Activated T-cell treated with anti-CD3 and anti-CD28 coated beads for 48 hours (primary cell): Measurements from ENCODE around the gene PPFIA1.
"Not testable (repeated sequence)": the region's sequence is repeated elsewhere in the genome, so short reads cannot be mapped to it uniquely, and the experiment has no call there.

Experiments used
- DNase-seq: peaks from one replicate; pipeline ENCODE4 v3.0.0-alpha.2; 2020; ENCODE audit warnings: low read depth

Gene PPFIA1

GRCh38 chr11:70326365-70326811 is 55.9 kb downstream of the PPFIA1 start:
- no peak for DNase-seq

- no peak for DNase-seq
These were observed 56.3 kb downstream of the PPFIA1 start for GRCh38 chr11:70326833-70327232.

- DNase-seq: no peak
These were observed 57.2 kb downstream of the PPFIA1 start for GRCh38 chr11:70327717-70328116.

- DNase-seq: no peak
These were observed 58.1 kb downstream of the PPFIA1 start for GRCh38 chr11:70328556-70328955.

GRCh38 chr11:70331320-70331843 is 60.9 kb downstream of the PPFIA1 start:
- DNase-seq: not testable (repeated sequence)

- DNase-seq: no peak
These were observed 61.4 kb downstream of the PPFIA1 start for GRCh38 chr11:70331901-70332300.

GRCh38 chr11:70332567-70332966 is 62.1 kb downstream of the PPFIA1 start:
- no peak for DNase-seq

GRCh38 chr11:70333261-70333660 is 62.8 kb downstream of the PPFIA1 start:
- DNase-seq: no peak

- no peak for DNase-seq
These were observed 64.0 kb downstream of the PPFIA1 start for GRCh38 chr11:70334351-70334995.

- no peak for DNase-seq
These were observed 65.0 kb downstream of the PPFIA1 start for GRCh38 chr11:70335511-70335910.

GRCh38 chr11:70338594-70338993 is 68.1 kb downstream of the PPFIA1 start:
- no peak for DNase-seq

- no peak for DNase-seq
These were observed 68.6 kb downstream of the PPFIA1 start for GRCh38 chr11:70339066-70339465.

- no peak for DNase-seq
These were observed 71.5 kb downstream of the PPFIA1 start for GRCh38 chr11:70341881-70342429.

GRCh38 chr11:70343636-70344035 is 73.1 kb downstream of the PPFIA1 start:
- no peak for DNase-seq

- DNase-seq: no peak
These were observed 77.7 kb downstream of the PPFIA1 start for GRCh38 chr11:70348191-70348590.

- DNase-seq: no peak
These were observed 78.1 kb downstream of the PPFIA1 start for GRCh38 chr11:70348608-70349007.

- no peak for DNase-seq
These were observed 81.2 kb downstream of the PPFIA1 start for GRCh38 chr11:70351646-70352045.

GRCh38 chr11:70352100-70352499 is 81.6 kb downstream of the PPFIA1 start:
- no peak for DNase-seq

GRCh38 chr11:70352601-70353000 is 82.1 kb downstream of the PPFIA1 start:
- no peak for DNase-seq

GRCh38 chr11:70353329-70353728 is 82.8 kb downstream of the PPFIA1 start:
- DNase-seq: no peak

- DNase-seq: no peak
These were observed 83.5 kb downstream of the PPFIA1 start for GRCh38 chr11:70353900-70354568.

GRCh38 chr11:70354629-70355028 is 84.1 kb downstream of the PPFIA1 start:
- DNase-seq: no peak

- DNase-seq: no peak
These were observed 88.3 kb downstream of the PPFIA1 start for GRCh38 chr11:70358753-70359152.
